Fibroblast of lung (primary cell): ENCODE data around the gene HIBADH. TPM values are rescaled to one million over a fixed set of nuclear protein-coding genes. Genes with fewer than 3 reads are reported as not detected.
"Not testable (repeated sequence)": the region's sequence is repeated elsewhere in the genome, so short reads cannot be mapped to it uniquely, and the experiment has no call there.

Experiments used
- DNase-seq, 2 donors: peaks; one replicate each; pipeline versions ENCODE4 v3.0.0 to v3.0.0-alpha.2; 2010; ENCODE audit warnings: low read depth in 2 of 2
- H2AFZ ChIP-seq: 2 replicates; pipeline ENCODE4 v1.5.1; 2012; ENCODE audit warnings: low read length, control low read depth, inconsistent platforms
- H3K27ac ChIP-seq: 2 replicates; pipeline ENCODE4 v1.5.1; 2011; ENCODE audit warnings: low read length, control low read depth; ENCODE audit not compliant: insufficient read depth
- H3K27me3 ChIP-seq: 2 replicates; pipeline ENCODE4 v1.5.1; 2011; ENCODE audit warnings: mild to moderate bottlenecking, low read length; ENCODE audit not compliant: control insufficient read depth, insufficient read depth
- H3K36me3 ChIP-seq: 2 replicates; pipeline ENCODE4 v1.5.1; 2011; ENCODE audit warnings: low read length; ENCODE audit not compliant: control insufficient read depth, insufficient read depth
- H3K4me1 ChIP-seq: 2 replicates; pipeline ENCODE4 v1.5.1; 2011; ENCODE audit warnings: low read length; ENCODE audit not compliant: control insufficient read depth, insufficient read depth; ENCODE audit errors: extremely low read depth
- H3K4me2 ChIP-seq: 2 replicates; pipeline ENCODE4 v1.5.1; 2011; ENCODE audit warnings: low read length, control low read depth; ENCODE audit not compliant: insufficient read depth; ENCODE audit errors: extremely low read depth
- H3K4me3 ChIP-seq, 4 experiments: fragments of 200-600 bp in 1 of 4; sonication (generic) in 1 of 4; replicated peaks in 1 of 4; 2 replicates each; pipeline ENCODE4 v1.5.1; 2011 to 2016; ENCODE audit warnings: low read length in 4 of 4, low read depth in 3 of 4, mild to moderate bottlenecking in 3 of 4, control low read depth in 2 of 4, inconsistent platforms in 1 of 4, mixed read lengths in 1 of 4; ENCODE audit not compliant: insufficient read depth in 1 of 4; ENCODE audit errors: control extremely low read depth in 1 of 4
- H3K79me2 ChIP-seq: 2 replicates; pipeline ENCODE4 v1.5.1; 2012; ENCODE audit warnings: mild to moderate bottlenecking, low read length, inconsistent platforms; ENCODE audit not compliant: control insufficient read depth, insufficient read depth
- H3K9ac ChIP-seq: 2 replicates; pipeline ENCODE4 v1.5.1; 2011; ENCODE audit warnings: mild to moderate bottlenecking, low read length, control low read depth; ENCODE audit not compliant: insufficient read depth
- H3K9me3 ChIP-seq: 2 replicates; pipeline ENCODE4 v1.5.1; 2012; ENCODE audit warnings: low read depth, low read length; ENCODE audit not compliant: control insufficient read depth, insufficient read depth
- H4K20me1 ChIP-seq: 2 replicates; pipeline ENCODE4 v1.5.1; 2011; ENCODE audit warnings: low read length; ENCODE audit not compliant: control insufficient read depth, insufficient read depth; ENCODE audit errors: extremely low read depth
- CTCF ChIP-seq, 2 donors: IDR thresholded peaks in 1 of 2; conservative IDR thresholded peaks in 1 of 2; 1 replicate in 1 of 2; 2 replicates in 1 of 2; pipeline ENCODE4 v1.5.1; 2011 to 2012; ENCODE audit warnings: low read length in 2 of 2, control low read depth in 1 of 2, inconsistent platforms in 1 of 2, low read depth in 1 of 2, mild to moderate bottlenecking in 1 of 2
- EZH2 ChIP-seq: IDR thresholded peaks from 2 replicates; pipeline ENCODE4 v1.5.1; 2012; ENCODE audit warnings: low read length, control low read depth, mild to moderate bottlenecking; ENCODE audit errors: missing control alignments
- polyA plus RNA-seq, 2 donors: library from polyadenylated mRNA; depleted of rRNA in 1 of 2; stranded (reverse) in 1 of 2; unstranded in 1 of 2; fragments of >200 nt; gene quantifications; 2 replicates each; pipeline ENCODE4 v1.2.1, GENCODE V29; 2011 to 2012; ENCODE audit warnings: missing spikeins in 1 of 2
- total RNA-seq: library from RNA; depleted of rRNA; stranded (reverse); fragments of >200 nt; gene quantifications from 2 replicates; pipeline ENCODE4 v1.2.1, GENCODE V29; 2014

HIBADH gene
- total and polyA plus RNA-seq, 2 donors (not counting 1 experiment from before 2014, with no cell fraction given): 88.7 to 96.0 TPM

GRCh38 chr7:27514861-27515260 is 147.8 kb downstream of the HIBADH start:
- H3K9ac ChIP-seq: no peak overlapping the region
- no peaks in the 10 kb centered on the region for H3K79me2 ChIP-seq
- H3K36me3 ChIP-seq: no peaks in the 10 kb centered on the region
- H3K27ac ChIP-seq: no peak overlapping the region
- H3K4me3 ChIP-seq: no peak overlapping the region
- H4K20me1 ChIP-seq: no peaks in the 10 kb centered on the region
- DNase-seq: no peak
- H3K27me3 ChIP-seq: no peaks in the 10 kb centered on the region
- no peak for TF ChIP-seq CTCF (conservative IDR thresholded peaks at IDR 0.05 in 1 of 2, IDR thresholded peaks at IDR 0.05 in 1 of 2; ENCODE audit: low read depth in 1 of 2, low read length in 2 of 2)
- TF ChIP-seq EZH2: no peak
- H3K9me3 ChIP-seq: no peaks in the 10 kb centered on the region
- H3K4me1 ChIP-seq: no peaks in the 10 kb centered on the region
- no peak overlapping the region for H2AFZ ChIP-seq
- H3K4me2 ChIP-seq: no peak overlapping the region

GRCh38 chr7:27513885-27514284 is 148.8 kb downstream of the HIBADH start:
- no peak overlapping the region for H2AFZ ChIP-seq

GRCh38 chr7:27511370-27511769 is 151.3 kb downstream of the HIBADH start:
- H3K9ac ChIP-seq, H4K20me1 ChIP-seq, H2AFZ ChIP-seq, H3K9me3 ChIP-seq, H3K79me2 ChIP-seq, H3K27ac ChIP-seq, DNase-seq, H3K4me1 ChIP-seq, H3K4me2 ChIP-seq, H3K27me3 ChIP-seq, H3K36me3 ChIP-seq, H3K4me3 ChIP-seq: not testable (repeated sequence)

More at GRCh38 chr7:27513885-27514284, 148.8 kb downstream of the HIBADH start:
- Histone ChIP-seq H3K27ac (no peak overlapping the region), H3K9me3 (no peaks in the 10 kb centered on the region), H3K4me2 (no peak overlapping the region), H3K9ac (no peak overlapping the region), H3K4me3 (no peak overlapping the region), H4K20me1 (no peaks in the 10 kb centered on the region), H3K79me2 (no peaks in the 10 kb centered on the region), H3K36me3 (no peaks in the 10 kb centered on the region), H3K27me3 (no peaks in the 10 kb centered on the region), H3K4me1 (no peaks in the 10 kb centered on the region)
- TF ChIP-seq EZH2 (no peak), CTCF (conservative IDR thresholded peaks at IDR 0.05 in 1 of 2, IDR thresholded peaks at IDR 0.05 in 1 of 2; ENCODE audit: low read depth in 1 of 2, low read length in 2 of 2) (no peak)
- DNase-seq: no peak
